HG02798 (cell line): ENCODE data around the gene TEKT5.
"Not testable (repeated sequence)": the region's sequence is repeated elsewhere in the genome, so short reads cannot be mapped to it uniquely, and the experiment has no call there.

Experiments
- ATAC-seq: cut with Tn5 transposase; IDR thresholded peaks from one replicate; pipeline ENCODE4 v1.9.1; 2021; ENCODE audit warnings: mild to moderate bottlenecking; ENCODE audit not compliant: unreplicated experiment, poor library complexity

TEKT5 gene

GRCh38 chr16:10662212-10662611, 32.5 kb downstream of the TEKT5 start:
- no peak for ATAC-seq

- ATAC-seq: no peak
Observed at GRCh38 chr16:10661737-10662136, 33.0 kb downstream of the TEKT5 start.

GRCh38 chr16:10660950-10661635, 33.6 kb downstream of the TEKT5 start:
- ATAC-seq: no peak

- no peak for ATAC-seq
Observed at GRCh38 chr16:10658943-10659342, 35.8 kb downstream of the TEKT5 start.

GRCh38 chr16:10657925-10658324, 36.8 kb downstream of the TEKT5 start:
- ATAC-seq: no peak

GRCh38 chr16:10656618-10657017, 38.1 kb downstream of the TEKT5 start:
- no peak for ATAC-seq

GRCh38 chr16:10655415-10655977, 39.2 kb downstream of the TEKT5 start:
- ATAC-seq: no peak

- no peak for ATAC-seq
Observed at GRCh38 chr16:10654592-10655414, 39.9 kb downstream of the TEKT5 start.

GRCh38 chr16:10652730-10653590, 41.8 kb downstream of the TEKT5 start:
- ATAC-seq: no peak

GRCh38 chr16:10649098-10649497, 45.6 kb downstream of the TEKT5 start:
- ATAC-seq: not testable (repeated sequence)

- ATAC-seq: no peak
Observed at GRCh38 chr16:10647721-10648296, 46.9 kb downstream of the TEKT5 start.

GRCh38 chr16:10647264-10647720, 47.4 kb downstream of the TEKT5 start:
- ATAC-seq: no peak

- ATAC-seq: no peak
Observed at GRCh38 chr16:10646581-10647263, 48.0 kb downstream of the TEKT5 start.

GRCh38 chr16:10646228-10646580, 48.5 kb downstream of the TEKT5 start:
- ATAC-seq: no peak

GRCh38 chr16:10644092-10644491, 50.6 kb downstream of the TEKT5 start:
- no peak for ATAC-seq

- ATAC-seq: no peak
Observed at GRCh38 chr16:10642964-10643363, 51.8 kb downstream of the TEKT5 start.

- ATAC-seq: no peak
Observed at GRCh38 chr16:10641953-10642949, 52.5 kb downstream of the TEKT5 start.

- no peak for ATAC-seq
Observed at GRCh38 chr16:10641555-10641952, 53.2 kb downstream of the TEKT5 start.
